Liver (tissue), 9 donors: Measurements from ENCODE around the gene PTPN23. TPM values are rescaled to one million over a fixed set of nuclear protein-coding genes. Genes with fewer than 3 reads are reported as not detected.

ENCODE experiments used
- DNase-seq: peaks from one replicate; pipeline ENCODE4 v3.0.0-alpha.2; 2017; ENCODE audit warnings: low spot score
- H3K27ac ChIP-seq, 2 donors: one replicate each; pipeline ENCODE4 v1.7.0; 2013; ENCODE audit warnings: inconsistent platforms in 2 of 2, low read length in 2 of 2, control low read depth in 1 of 2, low read depth in 1 of 2, mild to moderate bottlenecking in 1 of 2
- H3K27me3 ChIP-seq, 4 donors: one replicate each; pipeline versions ENCODE4 v1.6.1 to v1.7.0; 2013; ENCODE audit warnings: low read length in 3 of 4, inconsistent platforms in 1 of 4, mild to moderate bottlenecking in 1 of 4, moderate library complexity in 1 of 4; ENCODE audit not compliant: control insufficient read depth in 4 of 4, insufficient read depth in 4 of 4
- H3K36me3 ChIP-seq, 4 donors: one replicate each; pipeline versions ENCODE4 v1.6.1 to v1.7.0; 2013; ENCODE audit warnings: low read length in 3 of 4, mild to moderate bottlenecking in 3 of 4, low read depth in 1 of 4, moderate library complexity in 1 of 4; ENCODE audit not compliant: control insufficient read depth in 4 of 4, insufficient read depth in 3 of 4
- H3K4me1 ChIP-seq, 4 donors: one replicate each; pipeline versions ENCODE4 v1.6.1 to v1.7.0; 2013; ENCODE audit warnings: low read length in 3 of 4, mild to moderate bottlenecking in 3 of 4, moderate library complexity in 1 of 4; ENCODE audit not compliant: control insufficient read depth in 4 of 4, insufficient read depth in 4 of 4
- H3K4me3 ChIP-seq, 3 donors: one replicate each; pipeline versions ENCODE4 v1.6.1 to v1.7.0; 2013; ENCODE audit warnings: low read length in 3 of 3, control low read depth in 1 of 3, low read depth in 1 of 3, mild to moderate bottlenecking in 1 of 3
- H3K9ac ChIP-seq, 2 donors: one replicate each; pipeline ENCODE4 v1.7.0; 2013; ENCODE audit warnings: low read length in 2 of 2, mild to moderate bottlenecking in 2 of 2, moderate library complexity in 2 of 2, control low read depth in 1 of 2, low read depth in 1 of 2
- H3K9me3 ChIP-seq, 4 donors: one replicate each; pipeline versions ENCODE4 v1.6.1 to v1.7.0; 2013; ENCODE audit warnings: low read length in 3 of 4; ENCODE audit not compliant: control insufficient read depth in 4 of 4
- CTCF ChIP-seq: fragments of 150-350 bp; IDR thresholded peaks from 2 replicates; pipeline ENCODE4 v1.5.1; 2017; ENCODE audit warnings: improper control_type of control experiment, low read depth, low read length; ENCODE audit not compliant: missing input control
- EGR1 ChIP-seq, 2 donors: IDR thresholded peaks; 2 replicates each; pipeline ENCODE4 v1.6.1; 2016 to 2018; ENCODE audit warnings: antibody characterized with exemption in 2 of 2, low read depth in 2 of 2
- FOXA1 ChIP-seq: IDR thresholded peaks from 2 replicates; pipeline ENCODE4 v1.6.1; 2016; ENCODE audit warnings: antibody characterized with exemption
- FOXA2 ChIP-seq: IDR thresholded peaks from 2 replicates; pipeline ENCODE4 v1.6.1; 2016; ENCODE audit warnings: antibody characterized with exemption
- GABPA ChIP-seq, 2 donors: IDR thresholded peaks in 1 of 2; conservative IDR thresholded peaks in 1 of 2; 2 replicates each; pipeline ENCODE4 v1.6.1; 2016; ENCODE audit warnings: antibody characterized with exemption in 2 of 2, mild to moderate bottlenecking in 1 of 2, moderate library complexity in 1 of 2
- HNF4A ChIP-seq, 2 donors: conservative IDR thresholded peaks; 2 replicates each; pipeline ENCODE4 v1.6.1; 2016; ENCODE audit warnings: antibody characterized with exemption in 2 of 2, mild to moderate bottlenecking in 2 of 2
- HNF4G ChIP-seq: IDR thresholded peaks from 2 replicates; pipeline ENCODE4 v1.6.1; 2016; ENCODE audit warnings: antibody characterized with exemption
- JUND ChIP-seq, 2 donors: IDR thresholded peaks; 2 replicates each; pipeline ENCODE4 v1.6.1; 2016; ENCODE audit warnings: antibody characterized with exemption in 2 of 2
- MAX ChIP-seq: IDR thresholded peaks from 2 replicates; pipeline ENCODE4 v1.6.1; 2016; ENCODE audit warnings: antibody characterized with exemption
- NR2F2 ChIP-seq: IDR thresholded peaks from 2 replicates; pipeline ENCODE4 v1.6.1; 2016; ENCODE audit warnings: antibody characterized with exemption
- RAD21 ChIP-seq, 2 donors: IDR thresholded peaks; 2 replicates each; pipeline ENCODE4 v1.6.1; 2016; ENCODE audit warnings: antibody characterized with exemption in 2 of 2, mild to moderate bottlenecking in 2 of 2
- RXRA ChIP-seq, 2 donors: IDR thresholded peaks; 2 replicates each; pipeline ENCODE4 v1.6.1; 2017 to 2018; ENCODE audit warnings: antibody characterized with exemption in 2 of 2, mild to moderate bottlenecking in 1 of 2
- SP1 ChIP-seq: IDR thresholded peaks from 2 replicates; pipeline ENCODE4 v1.6.1; 2018; ENCODE audit warnings: antibody characterized with exemption, mild to moderate bottlenecking
- TAF1 ChIP-seq: conservative IDR thresholded peaks from 2 replicates; pipeline ENCODE4 v1.6.1; 2016; ENCODE audit warnings: antibody characterized with exemption, mild to moderate bottlenecking
- YY1 ChIP-seq: IDR thresholded peaks from 2 replicates; pipeline ENCODE4 v1.6.1; 2016; ENCODE audit warnings: antibody characterized with exemption, mild to moderate bottlenecking
- ZBTB33 ChIP-seq: IDR thresholded peaks from 2 replicates; pipeline ENCODE4 v1.6.1; 2016; ENCODE audit warnings: antibody characterized with exemption
- WGBS: extraction: QIAGEN DNeasy Blood & Tissue Kit; methylation state at CpG from one replicate; pipeline ENCODE4 v1.1.7; 2013; 5-methylcytosine and 5-hydroxymethylcytosine counted together
- polyA plus RNA-seq, 2 donors: library from polyadenylated mRNA; stranded (reverse) in 1 of 2; unstranded in 1 of 2; fragments of 200-250 nt in 1 of 2; fragments of >200 nt in 1 of 2; fragmentation: Nextera tagmentation in 1 of 2; extraction: Ambion mirVana in 1 of 2; gene quantifications; one replicate each; pipeline versions ENCODE4 v1.2.1 to v1.2.3, GENCODE V29; 2013 to 2015
- total RNA-seq, 2 donors: library from RNA; depleted of rRNA; stranded (reverse); fragments of >200 nt; gene quantifications; one replicate each; pipeline ENCODE4 v1.2.3, GENCODE V29; 2014
- TF ChIP-seq, protein P1 (sequence below): IDR thresholded peaks from 2 replicates; pipeline ENCODE4 v1.6.1; 2016; ENCODE audit warnings: antibody characterized with exemption, mild to moderate bottlenecking
- TF ChIP-seq, protein P2 (sequence below): IDR thresholded peaks from 2 replicates; pipeline ENCODE4 v1.6.1; 2016; ENCODE audit warnings: antibody characterized with exemption
- donor health status: healthy.
- donor health status: healthy.
- donor health status: healthy.
- donor health status: healthy.
- donor health status: healthy.

PTPN23 gene
- total and polyA plus RNA-seq, 4 donors = 3.8 to 84.4 (median 11.5) TPM

DNA sequence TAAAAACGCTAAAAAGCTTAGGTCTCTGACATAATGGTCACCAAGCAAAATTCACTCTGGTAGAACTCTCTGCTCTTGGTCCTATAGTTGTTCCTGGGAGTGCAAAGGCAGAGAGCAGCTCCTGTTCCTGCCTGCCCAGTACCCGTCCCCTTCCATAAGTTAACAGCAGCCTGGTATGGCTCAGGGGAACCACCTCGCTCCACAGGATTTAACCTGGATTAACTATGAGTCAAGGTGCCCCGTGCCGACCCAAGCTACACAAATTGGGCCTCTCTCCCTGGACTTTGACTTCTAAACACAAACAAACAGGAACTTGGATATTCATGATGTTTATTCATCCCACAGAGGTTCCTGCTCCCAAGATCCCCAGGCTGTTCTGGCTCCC lies 62.8 kb downstream of the PTPN23 start:
- peak overlapping the region; percentile 74 to 84 for H3K27ac ChIP-seq
- 16% methylated on average over 5 of the region's 5 CpGs for WGBS

More for the DNA sequence above, 62.8 kb downstream of the PTPN23 start:
- H3K9me3 ChIP-seq = no peaks in the 10 kb centered on the region
- H3K9ac ChIP-seq = no peak overlapping the region
- H3K4me3 ChIP-seq = peak overlapping the region in 1 of 3 donors; percentile 11
- peaks cover 6 to 34% (median 28%) of the 10 kb centered on the region in 4 donors for H3K4me1 ChIP-seq
- TF ChIP-seq MAX = no peak
- TF ChIP-seq, protein P1, sequence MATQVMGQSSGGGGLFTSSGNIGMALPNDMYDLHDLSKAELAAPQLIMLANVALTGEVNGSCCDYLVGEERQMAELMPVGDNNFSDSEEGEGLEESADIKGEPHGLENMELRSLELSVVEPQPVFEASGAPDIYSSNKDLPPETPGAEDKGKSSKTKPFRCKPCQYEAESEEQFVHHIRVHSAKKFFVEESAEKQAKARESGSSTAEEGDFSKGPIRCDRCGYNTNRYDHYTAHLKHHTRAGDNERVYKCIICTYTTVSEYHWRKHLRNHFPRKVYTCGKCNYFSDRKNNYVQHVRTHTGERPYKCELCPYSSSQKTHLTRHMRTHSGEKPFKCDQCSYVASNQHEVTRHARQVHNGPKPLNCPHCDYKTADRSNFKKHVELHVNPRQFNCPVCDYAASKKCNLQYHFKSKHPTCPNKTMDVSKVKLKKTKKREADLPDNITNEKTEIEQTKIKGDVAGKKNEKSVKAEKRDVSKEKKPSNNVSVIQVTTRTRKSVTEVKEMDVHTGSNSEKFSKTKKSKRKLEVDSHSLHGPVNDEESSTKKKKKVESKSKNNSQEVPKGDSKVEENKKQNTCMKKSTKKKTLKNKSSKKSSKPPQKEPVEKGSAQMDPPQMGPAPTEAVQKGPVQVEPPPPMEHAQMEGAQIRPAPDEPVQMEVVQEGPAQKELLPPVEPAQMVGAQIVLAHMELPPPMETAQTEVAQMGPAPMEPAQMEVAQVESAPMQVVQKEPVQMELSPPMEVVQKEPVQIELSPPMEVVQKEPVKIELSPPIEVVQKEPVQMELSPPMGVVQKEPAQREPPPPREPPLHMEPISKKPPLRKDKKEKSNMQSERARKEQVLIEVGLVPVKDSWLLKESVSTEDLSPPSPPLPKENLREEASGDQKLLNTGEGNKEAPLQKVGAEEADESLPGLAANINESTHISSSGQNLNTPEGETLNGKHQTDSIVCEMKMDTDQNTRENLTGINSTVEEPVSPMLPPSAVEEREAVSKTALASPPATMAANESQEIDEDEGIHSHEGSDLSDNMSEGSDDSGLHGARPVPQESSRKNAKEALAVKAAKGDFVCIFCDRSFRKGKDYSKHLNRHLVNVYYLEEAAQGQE = no peak
- TF ChIP-seq RXRA (IDR thresholded peaks at IDR 0.05) = peak; percentile 66 to 75
- no peak for TF ChIP-seq TAF1
- TF ChIP-seq RAD21 (IDR thresholded peaks at IDR 0.05) = peak; percentile 11 to 29
- TF ChIP-seq GABPA (IDR thresholded peaks at IDR 0.05 in 1 of 2, conservative IDR thresholded peaks at IDR 0.05 in 1 of 2) = peak in 1 of 2 donors; percentile 17
- peak; percentile 65 for TF ChIP-seq SP1
- TF ChIP-seq JUND (IDR thresholded peaks at IDR 0.05) = peak in 1 of 2 donors; percentile 72
- TF ChIP-seq NR2F2 = no peak
- peak; percentile 71 for TF ChIP-seq FOXA2
- TF ChIP-seq FOXA1 = peak; percentile 47
- TF ChIP-seq HNF4G = peak; percentile 80
- no peak for TF ChIP-seq ZBTB33
- peak; percentile 91 for TF ChIP-seq HNF4A (conservative IDR thresholded peaks at IDR 0.05)
- TF ChIP-seq EGR1 (IDR thresholded peaks at IDR 0.05; ENCODE audit: low read depth in 2 of 2) = no peak
- TF ChIP-seq CTCF = no peak
- peak; percentile 10 for TF ChIP-seq YY1
- TF ChIP-seq, protein P2, sequence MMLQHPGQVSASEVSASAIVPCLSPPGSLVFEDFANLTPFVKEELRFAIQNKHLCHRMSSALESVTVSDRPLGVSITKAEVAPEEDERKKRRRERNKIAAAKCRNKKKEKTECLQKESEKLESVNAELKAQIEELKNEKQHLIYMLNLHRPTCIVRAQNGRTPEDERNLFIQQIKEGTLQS = no peak
- no peak for DNase-seq
- H3K27me3 ChIP-seq = no peaks in the 10 kb centered on the region
- peaks cover 4 to 10% (median 8%) of the 10 kb centered on the region in 4 donors for H3K36me3 ChIP-seq
